MM.1S (cell line): Measurements from ENCODE around the gene FAM47B.

Source experiments
- DNase-seq: peaks from one replicate; pipeline ENCODE4 v3.0.0-alpha.2; 2015
- H2AFZ ChIP-seq: fragments of 300-600 bp; sonication (generic); 2 replicates; pipeline ENCODE4 v1.6.0; 2016; ENCODE audit warnings: antibody characterized with exemption, low read length
- H3F3A ChIP-seq: fragments of 300-600 bp; sonication (generic); 2 replicates; pipeline ENCODE4 v1.6.1; 2016; ENCODE audit warnings: mild to moderate bottlenecking, antibody characterized with exemption, low read length, moderate library complexity, mixed read lengths; ENCODE audit not compliant: insufficient read depth
- H3K27ac ChIP-seq: fragments of 300-600 bp; sonication (generic); 2 replicates; pipeline ENCODE4 v1.5.1; 2016; ENCODE audit warnings: mild to moderate bottlenecking, low read length
- H3K27me3 ChIP-seq: fragments of 300-600 bp; sonication (generic); replicated peaks from 2 replicates; pipeline ENCODE4 v1.6.0; 2016; ENCODE audit warnings: low read length; ENCODE audit not compliant: insufficient read depth
- H3K36me3 ChIP-seq: fragments of 300-600 bp; sonication (generic); replicated peaks from 2 replicates; pipeline ENCODE4 v1.6.1; 2016; ENCODE audit warnings: mild to moderate bottlenecking, low read length, mixed read lengths; ENCODE audit not compliant: insufficient read depth
- H3K4me1 ChIP-seq: fragments of 300-600 bp; sonication (generic); 2 replicates; pipeline ENCODE4 v1.6.1; 2016; ENCODE audit warnings: low read length, mixed read lengths
- H3K4me2 ChIP-seq: fragments of 300-600 bp; sonication (generic); 2 replicates; pipeline ENCODE4 v1.6.0; 2016; ENCODE audit warnings: low read depth, low read length
- H3K4me3 ChIP-seq: fragments of 300-600 bp; sonication (generic); 2 replicates; pipeline ENCODE4 v1.5.1; 2016; ENCODE audit warnings: low read length, mixed read lengths
- H3K79me2 ChIP-seq: fragments of 300-600 bp; sonication (generic); 2 replicates; pipeline ENCODE4 v1.6.1; 2016; ENCODE audit warnings: mixed run types, low read length, mixed read lengths
- H3K9ac ChIP-seq: fragments of 300-600 bp; sonication (generic); 2 replicates; pipeline ENCODE4 v1.6.1; 2016; ENCODE audit warnings: low read length, mixed read lengths
- H3K9me2 ChIP-seq: fragments of 300-600 bp; sonication (generic); replicated peaks from 2 replicates; pipeline ENCODE4 v1.6.1; 2016; ENCODE audit warnings: mild to moderate bottlenecking, low read length, mixed read lengths; ENCODE audit not compliant: insufficient read depth
- H3K9me3 ChIP-seq: fragments of 300-600 bp; sonication (generic); replicated peaks from 2 replicates; pipeline ENCODE4 v1.6.1; 2016; ENCODE audit warnings: mild to moderate bottlenecking, low read length, mixed read lengths; ENCODE audit not compliant: insufficient read depth
- H4K20me1 ChIP-seq: fragments of 300-600 bp; sonication (generic); 2 replicates; pipeline ENCODE4 v1.6.1; 2016; ENCODE audit warnings: mild to moderate bottlenecking, low read length, moderate library complexity, mixed read lengths; ENCODE audit not compliant: insufficient read depth
- CTCF ChIP-seq: fragments of 300-600 bp; sonication (generic); IDR thresholded peaks from 2 replicates; pipeline ENCODE4 v1.5.1; 2016; ENCODE audit warnings: antibody characterized with exemption, low read length, mixed read lengths
- EZH2 ChIP-seq: fragments of 300-600 bp; sonication (generic); optimal IDR thresholded peaks from 2 replicates; pipeline ENCODE3; 2017; ENCODE audit warnings: low read depth, mild to moderate bottlenecking, antibody characterized with exemption, low read length, mixed read lengths
- EZH2phosphoT487 ChIP-seq: fragments of 300-600 bp; sonication (generic); IDR thresholded peaks from 2 replicates; pipeline ENCODE4 v1.6.1; 2018; ENCODE audit warnings: antibody characterized with exemption, low read length

FAM47B gene

GRCh38 chrX:34901761-34902160 is 40.8 kb upstream of the FAM47B start:
- no peak overlapping the region for H3K4me3 ChIP-seq
- TF ChIP-seq EZH2, result no peak
- no peaks in the 10 kb centered on the region for H3K9me2 ChIP-seq
- H3K36me3 ChIP-seq, result no peaks in the 10 kb centered on the region
- no peaks in the 10 kb centered on the region for H3K9me3 ChIP-seq
- no peak overlapping the region for H3K4me2 ChIP-seq
- no peaks in the 10 kb centered on the region for H3K27me3 ChIP-seq
- no peak for DNase-seq
- H3K4me1 ChIP-seq, result no peaks in the 10 kb centered on the region
- H3F3A ChIP-seq, result no peaks in the 10 kb centered on the region
- no peaks in the 10 kb centered on the region for H3K79me2 ChIP-seq
- H3K9ac ChIP-seq, result no peak overlapping the region
- H3K27ac ChIP-seq, result no peak overlapping the region
- no peak overlapping the region for H2AFZ ChIP-seq
- no peaks in the 10 kb centered on the region for H4K20me1 ChIP-seq

GRCh38 chrX:34903316-34903715 is 39.3 kb upstream of the FAM47B start:
- H3K4me3 ChIP-seq, result no peak overlapping the region
- no peak overlapping the region for H3K9ac ChIP-seq
- no peaks in the 10 kb centered on the region for H3K9me3 ChIP-seq
- no peak overlapping the region for H2AFZ ChIP-seq
- DNase-seq, result no peak
- no peaks in the 10 kb centered on the region for H3K79me2 ChIP-seq
- H3F3A ChIP-seq, result no peaks in the 10 kb centered on the region
- H3K4me1 ChIP-seq, result no peaks in the 10 kb centered on the region
- TF ChIP-seq CTCF (no peak), EZH2phosphoT487 (no peak), EZH2 (no peak)
- H3K36me3 ChIP-seq, result no peaks in the 10 kb centered on the region
- no peak overlapping the region for H3K27ac ChIP-seq
- H3K4me2 ChIP-seq, result no peak overlapping the region
- no peaks in the 10 kb centered on the region for H3K27me3 ChIP-seq
- H4K20me1 ChIP-seq, result no peaks in the 10 kb centered on the region
- H3K9me2 ChIP-seq, result no peaks in the 10 kb centered on the region

- DNase-seq, result no peak
- H4K20me1 ChIP-seq, result no peaks in the 10 kb centered on the region
- H3K4me2 ChIP-seq, result no peak overlapping the region
- H3K36me3 ChIP-seq, result no peaks in the 10 kb centered on the region
- no peaks in the 10 kb centered on the region for H3K27me3 ChIP-seq
- H3K4me1 ChIP-seq, result no peaks in the 10 kb centered on the region
- no peaks in the 10 kb centered on the region for H3K79me2 ChIP-seq
- TF ChIP-seq CTCF (no peak), EZH2 (no peak), EZH2phosphoT487 (no peak)
- H3K4me3 ChIP-seq, result no peak overlapping the region
- no peak overlapping the region for H3K27ac ChIP-seq
- H3K9me2 ChIP-seq, result no peaks in the 10 kb centered on the region
- H3K9ac ChIP-seq, result no peak overlapping the region
- no peaks in the 10 kb centered on the region for H3F3A ChIP-seq
- no peak overlapping the region for H2AFZ ChIP-seq
- H3K9me3 ChIP-seq, result no peaks in the 10 kb centered on the region
Observed at GRCh38 chrX:34909151-34909550, 33.4 kb upstream of the FAM47B start.

GRCh38 chrX:34915463-34916225 is 27.0 kb upstream of the FAM47B start:
- no peak overlapping the region for H2AFZ ChIP-seq
- no peaks in the 10 kb centered on the region for H4K20me1 ChIP-seq
- 0 out of 2 replicates have a peak overlapping the region, but pooled peaks have one; percentile 21 for H3K4me2 ChIP-seq
- no peaks in the 10 kb centered on the region for H3K9me3 ChIP-seq
- no peaks in the 10 kb centered on the region for H3F3A ChIP-seq
- peak overlapping the region; percentile 41; the same call in 1 of the 2 replicates for H3K27ac ChIP-seq
- H3K9me2 ChIP-seq, result no peaks in the 10 kb centered on the region
- no peaks in the 10 kb centered on the region for H3K36me3 ChIP-seq
- TF ChIP-seq CTCF (no peak), EZH2 (no peak), EZH2phosphoT487 (no peak)
- H3K79me2 ChIP-seq, result no peaks in the 10 kb centered on the region
- DNase-seq, result peak; percentile 21
- no peak overlapping the region for H3K9ac ChIP-seq
- H3K4me3 ChIP-seq, result no peak overlapping the region
- H3K4me1 ChIP-seq, result no peaks in the 10 kb centered on the region
- H3K27me3 ChIP-seq, result no peaks in the 10 kb centered on the region
